Caco-2 (cell line): ENCODE measurements around the gene ADAMTS15. TPM values are rescaled to one million over a fixed set of nuclear protein-coding genes. Genes with fewer than 3 reads are reported as not detected.

Experiments
- BruUV-seq: library from RNA; stranded (reverse); fragments of 400-500 nt; replicated peaks from 2 replicates; lab custom pipeline; 2021; lab: Mats Ljungman, UMichigan
- CTCF ChIA-PET: fragments of 300-600 bp; sonication (Branson Sonifier 250); formaldehyde crosslinking; loops from one replicate; lab custom pipeline; 2022; ENCODE audit warnings: antibody characterized with exemption; lab: Charles Lee
- POLR2A ChIA-PET: fragments of 300-600 bp; sonication (Branson Sonifier 250); formaldehyde crosslinking; loops from one replicate; lab custom pipeline; 2022; ENCODE audit warnings: antibody characterized with exemption; lab: Charles Lee
- DNase-seq, 2 experiments: peaks; one replicate each; pipeline versions ENCODE4 v3.0.0 to v3.0.0-alpha.2; 2020 to 2022
- H3K27me3 ChIP-seq: replicated peaks from 2 replicates; pipeline ENCODE4 v1.6.0; 2011; ENCODE audit warnings: low read length; ENCODE audit not compliant: control insufficient read depth, insufficient read depth
- H3K36me3 ChIP-seq: 2 replicates; pipeline ENCODE4 v1.5.1; 2011; ENCODE audit warnings: low read length; ENCODE audit not compliant: control insufficient read depth, insufficient read depth
- H3K4me1 ChIP-seq: fragments of 250-450 bp; sonication (Bioruptor Pico); 2 replicates; pipeline ENCODE4 v1.5.1; 2020; ENCODE audit warnings: mild to moderate bottlenecking
- H3K4me3 ChIP-seq: 2 replicates; pipeline ENCODE4 v1.5.1; 2011; ENCODE audit warnings: low read depth, mild to moderate bottlenecking, control low read depth, low read length
- H3K9me3 ChIP-seq: fragments of 250-450 bp; sonication (Bioruptor Pico); 2 replicates; pipeline ENCODE4 v1.5.1; 2020; ENCODE audit warnings: mild to moderate bottlenecking, moderate library complexity
- H3K27ac Mint-ChIP-seq: one replicate; pipeline ENCODE4 v1.8.0; 2022; ENCODE audit warnings: mixed read lengths; ENCODE audit not compliant: unreplicated experiment
- H3K27me3 Mint-ChIP-seq: one replicate; pipeline ENCODE4 v1.8.0; 2022; ENCODE audit warnings: mixed read lengths; ENCODE audit not compliant: insufficient read depth, unreplicated experiment
- H3K36me3 Mint-ChIP-seq: one replicate; pipeline ENCODE4 v1.8.0; 2022; ENCODE audit warnings: mild to moderate bottlenecking, mixed read lengths; ENCODE audit not compliant: insufficient read depth, unreplicated experiment
- H3K4me1 Mint-ChIP-seq: one replicate; pipeline ENCODE4 v1.8.0; 2022; ENCODE audit warnings: low read depth, mixed read lengths; ENCODE audit not compliant: unreplicated experiment
- H3K4me3 Mint-ChIP-seq: one replicate; pipeline ENCODE4 v1.8.0; 2022; ENCODE audit warnings: mild to moderate bottlenecking, moderate library complexity, mixed read lengths; ENCODE audit not compliant: unreplicated experiment
- H3K9me3 Mint-ChIP-seq: one replicate; pipeline ENCODE4 v1.8.0; 2022; ENCODE audit warnings: mixed read lengths; ENCODE audit not compliant: unreplicated experiment
- intact Hi-C: fragments of 100-400 bp; cut with micrococcal nuclease; formaldehyde crosslinking; loops from one replicate; pipeline ENCODE4 v1.10.0; 2022; ENCODE audit not compliant: unreplicated experiment
- total RNA-seq: library from RNA; stranded (reverse); gene quantifications from 2 replicates; pipeline ENCODE4 v1.2.3, GENCODE V29; 2022
- TF ChIP-seq, protein P1 (sequence below), 2 experiments: fragments of 200-600 bp in 1 of 2; IDR thresholded peaks; 1 replicate in 1 of 2; 2 replicates in 1 of 2; pipeline versions ENCODE4 v1.5.1 to v1.8.0; 2011 to 2022; ENCODE audit warnings: antibody characterized with exemption in 1 of 2, control low read depth in 1 of 2, inconsistent platforms in 1 of 2, low read depth in 1 of 2, low read length in 1 of 2, mild to moderate bottlenecking in 1 of 2, moderate library complexity in 1 of 2; ENCODE audit not compliant: insufficient read depth in 1 of 2, severe bottlenecking in 1 of 2, unreplicated experiment in 1 of 2

ADAMTS15 gene
- total RNA-seq, 1 experiment from 2014 or later = 0.20 TPM

DNA sequence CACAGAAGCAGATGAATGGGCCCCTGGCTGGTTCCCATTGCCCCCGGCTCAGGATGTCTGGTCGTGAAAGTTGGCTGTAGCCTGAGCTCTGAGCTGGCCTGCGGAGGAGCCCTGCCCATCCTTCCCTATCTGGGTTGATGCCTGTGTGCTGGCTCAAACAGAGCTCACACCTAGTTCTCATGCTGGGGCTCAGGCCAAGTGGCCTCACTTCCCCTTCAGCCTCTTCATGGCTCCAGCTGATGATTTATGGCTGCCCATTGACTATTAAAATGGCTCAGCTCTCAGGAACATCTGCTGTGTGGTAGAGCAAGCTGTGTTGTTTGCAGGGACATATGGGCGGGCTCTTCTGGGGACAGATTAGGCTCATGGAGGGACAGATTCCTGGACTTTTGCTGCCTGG is 64.7 kb downstream of the ADAMTS15 start:
- Histone ChIP-seq H3K9me3 (no peaks in the 10 kb centered on the region), H3K4me1 (peaks cover 5% of the 10 kb centered on the region; the same call in 1 of the 2 replicates), H3K4me3 (no peak overlapping the region), H3K36me3 (no peaks in the 10 kb centered on the region), H3K27me3 (no peaks in the 10 kb centered on the region; the same call in 1 of the 2 replicates)
- POLR2A ChIA-PET = no interaction called here
- H3K4me1 Mint-ChIP-seq = no peaks in the 10 kb centered on the region
- H3K27ac Mint-ChIP-seq = no peak overlapping the region
- BruUV-seq = no TSS peak
- H3K9me3 Mint-ChIP-seq = peaks cover 5% of the 10 kb centered on the region
- H3K4me3 Mint-ChIP-seq = no peak overlapping the region
- intact Hi-C loops = no loop called here
- TF ChIP-seq, protein P1, sequence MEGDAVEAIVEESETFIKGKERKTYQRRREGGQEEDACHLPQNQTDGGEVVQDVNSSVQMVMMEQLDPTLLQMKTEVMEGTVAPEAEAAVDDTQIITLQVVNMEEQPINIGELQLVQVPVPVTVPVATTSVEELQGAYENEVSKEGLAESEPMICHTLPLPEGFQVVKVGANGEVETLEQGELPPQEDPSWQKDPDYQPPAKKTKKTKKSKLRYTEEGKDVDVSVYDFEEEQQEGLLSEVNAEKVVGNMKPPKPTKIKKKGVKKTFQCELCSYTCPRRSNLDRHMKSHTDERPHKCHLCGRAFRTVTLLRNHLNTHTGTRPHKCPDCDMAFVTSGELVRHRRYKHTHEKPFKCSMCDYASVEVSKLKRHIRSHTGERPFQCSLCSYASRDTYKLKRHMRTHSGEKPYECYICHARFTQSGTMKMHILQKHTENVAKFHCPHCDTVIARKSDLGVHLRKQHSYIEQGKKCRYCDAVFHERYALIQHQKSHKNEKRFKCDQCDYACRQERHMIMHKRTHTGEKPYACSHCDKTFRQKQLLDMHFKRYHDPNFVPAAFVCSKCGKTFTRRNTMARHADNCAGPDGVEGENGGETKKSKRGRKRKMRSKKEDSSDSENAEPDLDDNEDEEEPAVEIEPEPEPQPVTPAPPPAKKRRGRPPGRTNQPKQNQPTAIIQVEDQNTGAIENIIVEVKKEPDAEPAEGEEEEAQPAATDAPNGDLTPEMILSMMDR (IDR thresholded peaks at IDR 0.05; ENCODE audit: insufficient read depth in 1 of 2, low read depth in 1 of 2, low read length in 1 of 2, severe bottlenecking in 1 of 2, unreplicated experiment in 1 of 2) = no peak
- H3K36me3 Mint-ChIP-seq = no peaks in the 10 kb centered on the region
- DNase-seq = no peak
- CTCF ChIA-PET = no interaction called here
- peaks cover 7% of the 10 kb centered on the region for H3K27me3 Mint-ChIP-seq

DNA sequence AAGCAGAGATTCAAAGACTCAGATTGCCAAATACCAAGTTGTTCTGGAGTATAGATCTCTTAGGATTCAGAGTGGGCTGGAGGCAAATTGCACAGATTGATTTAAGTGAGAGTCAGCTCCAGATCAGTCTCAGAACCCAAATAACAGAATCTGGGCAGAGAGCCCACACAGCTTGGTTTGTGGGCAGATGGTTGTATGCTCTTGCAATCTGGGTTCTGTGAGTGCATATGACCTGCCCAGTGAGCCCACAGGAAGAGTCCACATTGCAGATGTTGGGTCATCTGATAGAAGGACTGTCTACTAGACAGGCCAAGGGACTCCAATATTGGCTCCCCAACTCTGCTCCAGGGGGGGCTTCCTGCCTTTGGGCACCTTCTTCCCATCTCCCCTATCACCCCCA is 65.9 kb downstream of the ADAMTS15 start:
- Histone ChIP-seq H3K36me3 (no peaks in the 10 kb centered on the region), H3K4me3 (no peak overlapping the region), H3K4me1 (peaks cover 11% of the 10 kb centered on the region; the same call in 1 of the 2 replicates), H3K9me3 (no peaks in the 10 kb centered on the region), H3K27me3 (no peaks in the 10 kb centered on the region; the same call in 1 of the 2 replicates)
- BruUV-seq = no TSS peak
- Mint-ChIP-seq H3K9me3 (no peaks in the 10 kb centered on the region), H3K36me3 (no peaks in the 10 kb centered on the region), H3K27me3 (peaks cover 7% of the 10 kb centered on the region), H3K27ac (no peak overlapping the region), H3K4me1 (no peaks in the 10 kb centered on the region), H3K4me3 (no peak overlapping the region)
- ChIA-PET CTCF (no interaction called here), POLR2A (no interaction called here)
- DNase-seq = no peak
- TF ChIP-seq, protein P1 (IDR thresholded peaks at IDR 0.05; ENCODE audit: insufficient read depth in 1 of 2, low read depth in 1 of 2, low read length in 1 of 2, severe bottlenecking in 1 of 2, unreplicated experiment in 1 of 2) = no peak
- intact Hi-C loops = no loop called here

DNA sequence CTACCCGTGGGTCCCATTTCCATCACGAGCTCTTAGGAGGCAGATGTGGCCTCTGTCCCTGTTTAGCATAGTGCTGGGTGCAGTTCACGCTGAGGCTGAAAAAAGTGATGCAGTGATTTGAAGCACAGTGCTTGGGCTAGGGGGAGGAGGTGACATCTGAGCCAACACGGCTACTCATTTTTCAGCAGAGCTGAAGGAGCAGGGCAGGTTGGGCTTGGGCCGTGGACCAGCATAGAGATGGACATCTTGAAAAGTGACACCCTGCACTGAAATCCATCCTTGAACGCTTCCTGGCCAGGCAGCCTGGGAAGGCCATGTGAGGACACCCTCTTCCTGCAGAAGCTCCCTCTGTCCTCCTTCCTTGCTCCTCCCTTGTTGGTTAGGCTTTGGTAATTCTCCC is 66.4 kb downstream of the ADAMTS15 start:
- TF ChIP-seq, protein P1 (IDR thresholded peaks at IDR 0.05; ENCODE audit: insufficient read depth in 1 of 2, low read depth in 1 of 2, low read length in 1 of 2, severe bottlenecking in 1 of 2, unreplicated experiment in 1 of 2) = no peak
- ChIA-PET CTCF (interaction anchor here (0.5 kb wide), 1 partner anchor 383 kb away, joined by 4 read pairs; no protein-coding TSS in a partner anchor), POLR2A (no interaction called here)
- Histone ChIP-seq H3K36me3 (no peaks in the 10 kb centered on the region), H3K27me3 (no peaks in the 10 kb centered on the region; the same call in 1 of the 2 replicates), H3K9me3 (no peaks in the 10 kb centered on the region), H3K4me3 (no peak overlapping the region), H3K4me1 (peaks cover 11% of the 10 kb centered on the region; the same call in 1 of the 2 replicates)
- Mint-ChIP-seq H3K4me3 (no peak overlapping the region), H3K27me3 (peaks cover 7% of the 10 kb centered on the region), H3K27ac (no peak overlapping the region), H3K36me3 (no peaks in the 10 kb centered on the region), H3K4me1 (no peaks in the 10 kb centered on the region), H3K9me3 (no peaks in the 10 kb centered on the region)
- DNase-seq = no peak
- BruUV-seq = no TSS peak
- intact Hi-C loops = no loop called here
